Right atrium auricular region (tissue), 2 donors: ENCODE data around the gene SIPA1L3. TPM values are rescaled to one million over a fixed set of nuclear protein-coding genes. Genes with fewer than 3 reads are reported as not detected.

Experiments used
- DNase-seq: peaks from one replicate; pipeline ENCODE4 v3.0.0-alpha.2; 2019; ENCODE audit warnings: low spot score
- H3K27ac ChIP-seq, 2 donors: fragments of 200-600 bp; sonication (generic); 1 replicate in 1 of 2; 2 replicates in 1 of 2; pipeline ENCODE4 v1.5.1; 2016 to 2019
- H3K27me3 ChIP-seq, 2 donors: fragments of 200-600 bp; sonication (generic); one replicate each; pipeline versions ENCODE4 v1.5.1 to v1.6.0; 2017 to 2019
- H3K36me3 ChIP-seq: fragments of 200-600 bp; sonication (generic); one replicate; pipeline ENCODE4 v1.5.1; 2016
- H3K4me1 ChIP-seq, 2 donors: fragments of 200-600 bp; sonication (generic); one replicate each; pipeline versions ENCODE4 v1.5.1 to v1.6.0; 2017 to 2019
- H3K4me3 ChIP-seq, 2 donors: fragments of 200-600 bp; sonication (generic); 1 replicate in 1 of 2; 2 replicates in 1 of 2; pipeline ENCODE4 v1.5.1; 2017 to 2019; ENCODE audit warnings: mild to moderate bottlenecking in 1 of 2, moderate library complexity in 1 of 2
- H3K9me3 ChIP-seq, 2 donors: fragments of 200-600 bp; sonication (generic); one replicate each; pipeline ENCODE4 v1.5.1; 2019
- total RNA-seq, 2 donors: library from RNA; depleted of rRNA; stranded (reverse); fragments of >200 nt; gene quantifications; one replicate each; pipeline ENCODE4 v1.1.0, GENCODE V29; 2016
- TF ChIP-seq, protein P1 (sequence below), 2 donors: fragments of 200-600 bp; sonication (generic); IDR thresholded peaks; one replicate each; pipeline ENCODE4 v1.5.1; 2019; ENCODE audit warnings: antibody characterized with exemption in 2 of 2

SIPA1L3 gene
- total RNA-seq, 2 donors from 2014 or later, result 10.7 to 19.6 TPM

DNA sequence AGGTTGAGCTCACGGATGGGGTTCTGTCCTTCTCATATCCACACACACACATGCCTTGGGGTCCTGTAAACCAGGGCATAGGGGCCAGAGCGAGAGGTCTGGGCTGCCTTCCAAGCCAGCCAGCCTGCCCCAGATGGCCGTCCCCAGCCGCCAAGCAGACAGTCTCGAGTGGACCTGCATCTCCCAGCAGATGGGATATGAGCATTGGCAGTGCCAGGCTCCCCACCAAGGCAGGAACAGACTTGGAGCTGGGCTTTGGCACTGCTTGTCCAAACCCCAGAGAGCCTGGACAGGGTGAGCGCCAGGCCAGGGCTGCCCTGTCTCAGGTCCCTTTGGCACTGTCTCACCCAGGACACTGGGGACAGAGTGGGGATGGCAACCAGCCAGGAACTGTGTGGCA lies 186.6 kb downstream of the SIPA1L3 start:
- Histone ChIP-seq H3K27me3 (no peaks in the 10 kb centered on the region), H3K27ac (peak overlapping the region in 1 of 2 donors; percentile 28), H3K9me3 (no peaks in the 10 kb centered on the region), H3K4me3 (no peak overlapping the region), H3K4me1 (peaks cover 0 to 16% of the 10 kb centered on the region in 2 donors), H3K36me3 (no peaks in the 10 kb centered on the region)
- TF ChIP-seq, protein P1, sequence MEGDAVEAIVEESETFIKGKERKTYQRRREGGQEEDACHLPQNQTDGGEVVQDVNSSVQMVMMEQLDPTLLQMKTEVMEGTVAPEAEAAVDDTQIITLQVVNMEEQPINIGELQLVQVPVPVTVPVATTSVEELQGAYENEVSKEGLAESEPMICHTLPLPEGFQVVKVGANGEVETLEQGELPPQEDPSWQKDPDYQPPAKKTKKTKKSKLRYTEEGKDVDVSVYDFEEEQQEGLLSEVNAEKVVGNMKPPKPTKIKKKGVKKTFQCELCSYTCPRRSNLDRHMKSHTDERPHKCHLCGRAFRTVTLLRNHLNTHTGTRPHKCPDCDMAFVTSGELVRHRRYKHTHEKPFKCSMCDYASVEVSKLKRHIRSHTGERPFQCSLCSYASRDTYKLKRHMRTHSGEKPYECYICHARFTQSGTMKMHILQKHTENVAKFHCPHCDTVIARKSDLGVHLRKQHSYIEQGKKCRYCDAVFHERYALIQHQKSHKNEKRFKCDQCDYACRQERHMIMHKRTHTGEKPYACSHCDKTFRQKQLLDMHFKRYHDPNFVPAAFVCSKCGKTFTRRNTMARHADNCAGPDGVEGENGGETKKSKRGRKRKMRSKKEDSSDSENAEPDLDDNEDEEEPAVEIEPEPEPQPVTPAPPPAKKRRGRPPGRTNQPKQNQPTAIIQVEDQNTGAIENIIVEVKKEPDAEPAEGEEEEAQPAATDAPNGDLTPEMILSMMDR (IDR thresholded peaks at IDR 0.05), result no peak
- DNase-seq, result no peak

DNA sequence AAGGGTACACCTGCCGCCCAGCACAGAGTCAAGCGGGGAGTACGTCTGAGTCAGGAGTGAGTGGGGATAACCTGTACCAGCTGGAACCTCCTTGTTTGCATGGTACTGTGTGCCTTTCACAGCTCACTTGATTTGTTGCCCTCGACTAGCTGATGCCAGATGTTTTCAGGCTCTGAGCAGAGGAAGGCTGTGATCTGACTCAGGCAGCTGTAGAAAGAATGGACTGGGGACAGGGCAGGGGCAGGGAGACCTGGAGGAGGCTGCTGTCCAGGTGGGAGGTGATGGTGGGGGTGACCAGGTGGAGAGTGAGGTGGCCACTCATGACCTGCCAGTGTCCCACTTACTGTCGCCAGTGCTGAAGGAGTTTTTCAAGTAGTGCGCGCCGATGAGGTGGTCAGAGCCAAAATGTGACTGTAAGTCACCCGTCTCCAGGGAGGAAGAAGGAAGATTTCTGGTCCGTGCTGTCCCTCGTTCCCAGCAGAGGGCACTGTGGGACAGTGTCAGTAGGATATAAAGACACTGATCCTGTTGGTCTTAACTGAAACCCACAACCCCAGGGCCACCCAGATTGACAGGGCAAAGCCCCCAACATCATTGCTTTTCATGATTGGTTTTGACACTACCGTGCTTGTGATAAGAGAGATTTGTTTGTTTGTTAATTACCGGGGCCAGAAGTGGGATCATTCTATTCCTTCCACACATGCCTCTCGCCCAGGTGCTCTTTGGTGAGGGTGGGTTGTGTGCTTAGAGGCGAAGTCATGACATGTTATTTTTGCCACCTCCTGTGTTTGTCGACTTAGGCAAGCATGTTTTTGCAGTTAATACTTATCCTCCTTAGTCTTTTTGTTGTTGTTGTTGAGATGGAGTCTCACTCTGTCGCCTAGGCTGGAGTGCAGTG lies 188.7 kb downstream of the SIPA1L3 start:
- H3K9me3 ChIP-seq, result no peaks in the 10 kb centered on the region
- H3K4me1 ChIP-seq, result peaks cover 0 to 11% of the 10 kb centered on the region in 2 donors
- no peak overlapping the region for H3K4me3 ChIP-seq
- H3K36me3 ChIP-seq, result peaks cover 6% of the 10 kb centered on the region
- no peaks in the 10 kb centered on the region for H3K27me3 ChIP-seq
- peak; percentile 73 for DNase-seq
- no peak overlapping the region for H3K27ac ChIP-seq
- TF ChIP-seq, protein P1 (IDR thresholded peaks at IDR 0.05), result peak; percentile 47 to 80

DNA sequence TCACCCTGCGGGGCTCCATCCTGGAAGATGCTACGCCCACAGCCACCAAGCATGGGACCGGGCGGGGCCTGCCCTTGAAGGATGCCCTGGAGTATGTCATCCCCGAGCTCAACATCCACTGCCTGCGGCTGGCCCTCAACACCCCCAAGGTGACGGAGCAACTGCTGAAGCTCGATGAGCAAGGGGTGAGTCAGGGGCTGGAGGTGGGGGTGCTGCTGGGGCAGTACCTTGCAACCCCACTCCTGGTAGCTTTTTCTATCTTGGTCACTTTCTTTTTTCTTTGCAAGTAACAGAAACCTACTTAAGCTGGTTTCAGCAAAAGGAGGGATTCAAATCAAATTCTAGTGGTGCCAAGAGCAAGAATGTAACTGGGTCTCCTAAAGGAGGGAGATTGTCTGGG lies 193.0 kb downstream of the SIPA1L3 start:
- DNase-seq, result no peak
- no peak overlapping the region for H3K27ac ChIP-seq
- H3K9me3 ChIP-seq, result no peaks in the 10 kb centered on the region
- no peaks in the 10 kb centered on the region for H3K4me1 ChIP-seq
- peaks cover 17% of the 10 kb centered on the region for H3K36me3 ChIP-seq
- TF ChIP-seq, protein P1 (IDR thresholded peaks at IDR 0.05), result no peak
- H3K27me3 ChIP-seq, result no peaks in the 10 kb centered on the region
- no peak overlapping the region for H3K4me3 ChIP-seq

DNA sequence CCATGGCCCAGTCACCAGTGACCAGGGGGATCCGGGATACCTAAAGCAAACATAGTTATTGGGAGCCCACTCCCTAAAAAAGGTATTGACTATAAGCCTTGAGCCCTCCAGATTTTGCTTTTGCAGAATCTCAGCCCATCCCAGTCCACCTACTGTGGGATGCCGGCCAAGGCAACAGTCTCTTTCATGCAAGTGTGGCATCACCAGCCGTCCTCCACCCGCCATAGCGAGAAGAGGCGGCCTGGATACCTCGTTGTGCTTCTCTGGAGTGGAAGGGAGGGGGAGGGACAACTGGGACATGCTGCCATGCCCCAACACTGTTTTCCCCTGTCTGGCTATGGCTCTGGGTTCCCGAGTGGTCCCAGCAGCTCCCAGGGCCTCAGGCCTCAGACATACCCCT lies 193.6 kb downstream of the SIPA1L3 start:
- no peak for DNase-seq
- TF ChIP-seq, protein P1 (IDR thresholded peaks at IDR 0.05), result no peak
- peaks cover 17% of the 10 kb centered on the region for H3K36me3 ChIP-seq
- no peaks in the 10 kb centered on the region for H3K9me3 ChIP-seq
- H3K4me3 ChIP-seq, result no peak overlapping the region
- no peak overlapping the region for H3K27ac ChIP-seq
- no peaks in the 10 kb centered on the region for H3K27me3 ChIP-seq
- no peaks in the 10 kb centered on the region for H3K4me1 ChIP-seq

DNA sequence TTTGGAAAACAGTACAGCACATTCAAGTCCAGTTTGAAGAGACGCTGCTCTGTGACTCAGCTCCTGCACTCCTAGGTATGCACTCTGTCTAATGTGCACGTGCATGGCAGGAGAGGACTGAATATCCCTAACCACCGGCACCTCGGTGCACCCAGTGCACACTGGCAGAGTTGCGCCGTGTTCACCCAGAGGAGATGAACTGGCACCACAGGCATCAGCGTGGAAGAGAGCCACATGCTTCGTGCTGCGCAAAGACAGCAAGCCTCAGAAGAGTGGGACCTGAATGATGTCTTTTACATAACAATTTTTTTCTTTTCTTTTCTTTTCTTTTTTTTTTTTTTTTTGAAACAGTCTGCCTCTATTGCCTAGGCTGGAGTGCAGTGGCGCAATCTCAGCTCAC lies 194.7 kb downstream of the SIPA1L3 start:
- H3K27me3 ChIP-seq, result no peaks in the 10 kb centered on the region
- TF ChIP-seq, protein P1 (IDR thresholded peaks at IDR 0.05), result no peak
- H3K36me3 ChIP-seq, result peaks cover 24% of the 10 kb centered on the region
- no peaks in the 10 kb centered on the region for H3K4me1 ChIP-seq
- no peak overlapping the region for H3K4me3 ChIP-seq
- DNase-seq, result no peak
- no peak overlapping the region for H3K27ac ChIP-seq
- no peaks in the 10 kb centered on the region for H3K9me3 ChIP-seq
